Esophagus squamous epithelium (tissue), 4 donors: ENCODE measurements around the gene C9orf43.
"Not testable (repeated sequence)": the region's sequence is repeated elsewhere in the genome, so short reads cannot be mapped to it uniquely, and the experiment has no call there.

ENCODE experiments used
- POLR2A ChIP-seq, 4 donors: fragments of 450-650 bp; IDR thresholded peaks; one replicate each; pipeline ENCODE4 v1.6.1; 2017; ENCODE audit warnings: antibody characterized with exemption in 4 of 4, mild to moderate bottlenecking in 4 of 4, moderate library complexity in 3 of 4
- TF ChIP-seq, protein P1 (sequence below), 6 experiments: fragments of 450-650 bp in 4 of 6; fragments of 200-600 bp in 2 of 6; sonication (generic) in 2 of 6; IDR thresholded peaks; one replicate each; pipeline ENCODE4 v1.5.1; 2016 to 2019; ENCODE audit warnings: antibody characterized with exemption in 6 of 6, mild to moderate bottlenecking in 4 of 6, moderate library complexity in 4 of 6

DNA sequence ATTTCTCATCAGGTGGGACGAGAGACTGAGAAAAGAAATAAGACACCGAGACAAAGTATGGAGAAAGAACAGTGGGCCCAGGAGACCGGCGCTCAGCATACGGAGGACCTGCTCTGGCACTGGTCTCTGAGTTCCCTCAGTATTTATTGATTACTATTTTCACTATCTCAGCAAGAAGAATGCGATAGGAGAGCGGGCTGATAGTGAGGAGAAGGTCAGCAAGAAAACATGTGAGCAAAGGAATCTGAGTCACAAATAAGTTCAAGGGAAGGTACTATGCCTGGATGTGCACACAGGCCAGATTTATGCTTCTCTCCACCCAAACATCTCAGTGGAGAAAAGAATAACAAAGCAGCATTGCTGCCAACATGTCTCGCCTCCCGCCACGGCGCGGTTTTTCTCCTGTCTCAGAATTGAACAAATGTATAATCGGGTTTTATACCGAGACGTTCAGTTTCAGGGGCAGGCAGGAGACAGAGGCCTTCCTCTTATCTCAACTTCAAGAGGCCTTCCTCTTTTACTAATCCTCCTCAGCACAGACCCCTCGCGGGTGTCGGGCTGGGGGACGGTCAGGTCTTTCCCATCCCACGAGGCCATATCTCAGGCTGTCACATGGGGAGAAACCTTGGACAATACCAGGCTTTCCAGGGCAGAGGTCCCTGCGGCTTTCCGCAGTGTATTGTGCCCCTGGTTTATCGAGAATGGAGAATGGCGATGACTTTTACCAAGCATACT lies 31.3 kb upstream of the C9orf43 start:
- TF ChIP-seq, protein P1, sequence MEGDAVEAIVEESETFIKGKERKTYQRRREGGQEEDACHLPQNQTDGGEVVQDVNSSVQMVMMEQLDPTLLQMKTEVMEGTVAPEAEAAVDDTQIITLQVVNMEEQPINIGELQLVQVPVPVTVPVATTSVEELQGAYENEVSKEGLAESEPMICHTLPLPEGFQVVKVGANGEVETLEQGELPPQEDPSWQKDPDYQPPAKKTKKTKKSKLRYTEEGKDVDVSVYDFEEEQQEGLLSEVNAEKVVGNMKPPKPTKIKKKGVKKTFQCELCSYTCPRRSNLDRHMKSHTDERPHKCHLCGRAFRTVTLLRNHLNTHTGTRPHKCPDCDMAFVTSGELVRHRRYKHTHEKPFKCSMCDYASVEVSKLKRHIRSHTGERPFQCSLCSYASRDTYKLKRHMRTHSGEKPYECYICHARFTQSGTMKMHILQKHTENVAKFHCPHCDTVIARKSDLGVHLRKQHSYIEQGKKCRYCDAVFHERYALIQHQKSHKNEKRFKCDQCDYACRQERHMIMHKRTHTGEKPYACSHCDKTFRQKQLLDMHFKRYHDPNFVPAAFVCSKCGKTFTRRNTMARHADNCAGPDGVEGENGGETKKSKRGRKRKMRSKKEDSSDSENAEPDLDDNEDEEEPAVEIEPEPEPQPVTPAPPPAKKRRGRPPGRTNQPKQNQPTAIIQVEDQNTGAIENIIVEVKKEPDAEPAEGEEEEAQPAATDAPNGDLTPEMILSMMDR (IDR thresholded peaks at IDR 0.05): not testable (repeated sequence)
- not testable (repeated sequence) for TF ChIP-seq POLR2A (IDR thresholded peaks at IDR 0.05)
